Measurements from ENCODE around the gene WNT5B.

Gene WNT5B

GRCh38 chr12:1630827-1631591 is 2.0 kb downstream of the WNT5B start:
- no peak for FAIRE-seq

GRCh38 chr12:1632702-1633101 is 3.7 kb downstream of the WNT5B start:
- FAIRE-seq, result no peak

GRCh38 chr12:1633459-1633858 is 4.4 kb downstream of the WNT5B start:
- FAIRE-seq, result no peak

GRCh38 chr12:1634149-1634548 is 5.1 kb downstream of the WNT5B start:
- FAIRE-seq, result no peak

- FAIRE-seq, result no peak
These were observed 5.7 kb downstream of the WNT5B start for GRCh38 chr12:1634590-1635191.

- no peak for FAIRE-seq
These were observed 6.5 kb downstream of the WNT5B start for GRCh38 chr12:1635301-1636095.

GRCh38 chr12:1638203-1638602 is 9.2 kb downstream of the WNT5B start:
- no peak for FAIRE-seq

- FAIRE-seq, result no peak
These were observed 10.5 kb downstream of the WNT5B start for GRCh38 chr12:1639538-1639937.

GRCh38 chr12:1640328-1641234 is 11.6 kb downstream of the WNT5B start:
- FAIRE-seq, result no peak

- no peak for FAIRE-seq
These were observed 13.5 kb downstream of the WNT5B start for GRCh38 chr12:1642513-1642912.

GRCh38 chr12:1643043-1643442 is 14.0 kb downstream of the WNT5B start:
- FAIRE-seq, result no peak

- no peak for FAIRE-seq
These were observed 15.0 kb downstream of the WNT5B start for GRCh38 chr12:1643905-1644533.

- FAIRE-seq, result peak; percentile 63
These were observed 15.8 kb downstream of the WNT5B start for GRCh38 chr12:1644534-1645438.

GRCh38 chr12:1645819-1646218 is 16.8 kb downstream of the WNT5B start:
- no peak for FAIRE-seq

- FAIRE-seq, result no peak
These were observed 17.7 kb downstream of the WNT5B start for GRCh38 chr12:1646569-1647284.

GRCh38 chr12:1647285-1647669 is 18.2 kb downstream of the WNT5B start:
- no peak for FAIRE-seq

GRCh38 chr12:1650260-1650977 is 21.4 kb downstream of the WNT5B start:
- no peak for FAIRE-seq

- no peak for FAIRE-seq
These were observed 21.9 kb downstream of the WNT5B start for GRCh38 chr12:1650978-1651361.

GRCh38 chr12:1651946-1652345 is 22.9 kb downstream of the WNT5B start:
- FAIRE-seq, result no peak

Measured in endometrium (tissue), 2 donors.